ENCODE measurements around the gene GABRB1.

DNA sequence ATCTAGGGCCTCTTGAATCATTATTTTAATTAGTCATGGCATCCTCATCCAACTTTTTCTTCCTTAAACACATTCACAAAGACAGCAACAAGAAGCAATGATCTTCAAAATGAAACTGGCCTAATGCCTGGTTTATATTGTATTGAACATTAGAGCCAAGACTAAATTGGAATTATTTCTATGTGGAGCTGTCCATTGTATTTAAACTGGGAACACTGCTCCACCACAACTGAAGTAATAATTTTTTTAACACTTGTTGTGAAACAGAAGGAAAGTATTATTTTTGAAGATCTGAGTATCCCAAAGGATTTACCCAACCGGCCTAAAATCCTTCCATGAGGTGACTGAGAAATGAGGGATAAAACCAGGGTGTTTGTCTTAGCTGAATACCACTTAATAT lies 6.9 kb downstream of the GABRB1 start:
- TF ChIP-seq POLR2AphosphoS5 (IDR thresholded peaks at IDR 0.05; ENCODE audit: insufficient read depth in 1 of 2, low read depth in 1 of 2), result no peak
- TF ChIP-seq, protein P1, sequence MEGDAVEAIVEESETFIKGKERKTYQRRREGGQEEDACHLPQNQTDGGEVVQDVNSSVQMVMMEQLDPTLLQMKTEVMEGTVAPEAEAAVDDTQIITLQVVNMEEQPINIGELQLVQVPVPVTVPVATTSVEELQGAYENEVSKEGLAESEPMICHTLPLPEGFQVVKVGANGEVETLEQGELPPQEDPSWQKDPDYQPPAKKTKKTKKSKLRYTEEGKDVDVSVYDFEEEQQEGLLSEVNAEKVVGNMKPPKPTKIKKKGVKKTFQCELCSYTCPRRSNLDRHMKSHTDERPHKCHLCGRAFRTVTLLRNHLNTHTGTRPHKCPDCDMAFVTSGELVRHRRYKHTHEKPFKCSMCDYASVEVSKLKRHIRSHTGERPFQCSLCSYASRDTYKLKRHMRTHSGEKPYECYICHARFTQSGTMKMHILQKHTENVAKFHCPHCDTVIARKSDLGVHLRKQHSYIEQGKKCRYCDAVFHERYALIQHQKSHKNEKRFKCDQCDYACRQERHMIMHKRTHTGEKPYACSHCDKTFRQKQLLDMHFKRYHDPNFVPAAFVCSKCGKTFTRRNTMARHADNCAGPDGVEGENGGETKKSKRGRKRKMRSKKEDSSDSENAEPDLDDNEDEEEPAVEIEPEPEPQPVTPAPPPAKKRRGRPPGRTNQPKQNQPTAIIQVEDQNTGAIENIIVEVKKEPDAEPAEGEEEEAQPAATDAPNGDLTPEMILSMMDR (IDR thresholded peaks at IDR 0.05), result no peak

All from vagina (tissue), 2 donors.